HG02798 (cell line): ENCODE data around the gene INTS3.
"Not testable (repeated sequence)": the region's sequence is repeated elsewhere in the genome, so short reads cannot be mapped to it uniquely, and the experiment has no call there.

Experiments used
- ATAC-seq: cut with Tn5 transposase; IDR thresholded peaks from one replicate; pipeline ENCODE4 v1.9.1; 2021; ENCODE audit warnings: mild to moderate bottlenecking; ENCODE audit not compliant: unreplicated experiment, poor library complexity

INTS3 gene

GRCh38 chr1:153699768-153700167 is 28.1 kb upstream of the INTS3 start:
- ATAC-seq = no peak

GRCh38 chr1:153705484-153705883 is 22.4 kb upstream of the INTS3 start:
- no peak for ATAC-seq

- no peak for ATAC-seq
Measured at GRCh38 chr1:153711026-153711425, 16.8 kb upstream of the INTS3 start.

- not testable (repeated sequence) for ATAC-seq
Measured at GRCh38 chr1:153716211-153716610, 11.6 kb upstream of the INTS3 start.

- no peak for ATAC-seq
Measured at GRCh38 chr1:153717330-153717729, 10.5 kb upstream of the INTS3 start.

- ATAC-seq = no peak
Measured at GRCh38 chr1:153723687-153724086, 4.2 kb upstream of the INTS3 start.

- ATAC-seq = not testable (repeated sequence)
Measured at GRCh38 chr1:153724634-153725033, 3.2 kb upstream of the INTS3 start.

GRCh38 chr1:153728305-153729066 is 636 bp downstream of the INTS3 start:
- ATAC-seq = no peak

- ATAC-seq = no peak
Measured at GRCh38 chr1:153730468-153730988, 2.7 kb downstream of the INTS3 start.

GRCh38 chr1:153733970-153734369 is 6.1 kb downstream of the INTS3 start:
- no peak for ATAC-seq

GRCh38 chr1:153734396-153735089 is 6.7 kb downstream of the INTS3 start:
- no peak for ATAC-seq

- ATAC-seq = no peak
Measured at GRCh38 chr1:153735090-153735420, 7.2 kb downstream of the INTS3 start.

GRCh38 chr1:153741986-153742385 is 14.1 kb downstream of the INTS3 start:
- ATAC-seq = no peak

GRCh38 chr1:153742411-153743142 is 14.7 kb downstream of the INTS3 start:
- ATAC-seq = peak; percentile 62

- no peak for ATAC-seq
Measured at GRCh38 chr1:153745417-153745816, 17.6 kb downstream of the INTS3 start.

- ATAC-seq = no peak
Measured at GRCh38 chr1:153746174-153746573, 18.3 kb downstream of the INTS3 start.

- ATAC-seq = no peak
Measured at GRCh38 chr1:153748903-153749302, 21.1 kb downstream of the INTS3 start.

- ATAC-seq = peak; percentile 91
Measured at GRCh38 chr1:153749408-153750005, 21.7 kb downstream of the INTS3 start.

GRCh38 chr1:153750026-153750995 is 22.5 kb downstream of the INTS3 start:
- no peak for ATAC-seq
